Lower leg skin (tissue), 4 donors: Measurements from ENCODE around the gene TUBA1C. TPM values are rescaled to one million over a fixed set of nuclear protein-coding genes. Genes with fewer than 3 reads are reported as not detected.

Experiments
- DNase-seq, 2 donors: peaks; one replicate each; pipeline ENCODE4 v3.0.0-alpha.2; 2019; ENCODE audit warnings: low spot score in 2 of 2
- H3K4me3 ChIP-seq: fragments of 200-600 bp; sonication (generic); 2 replicates; pipeline ENCODE4 v1.5.1; 2017; ENCODE audit warnings: mild to moderate bottlenecking, low read depth; ENCODE audit not compliant: poor library complexity, severe bottlenecking
- POLR2A ChIP-seq, 2 donors: fragments of 450-650 bp; IDR thresholded peaks; one replicate each; pipeline ENCODE4 v1.6.1; 2016 to 2017; ENCODE audit warnings: antibody characterized with exemption in 2 of 2, mild to moderate bottlenecking in 1 of 2, moderate library complexity in 1 of 2
- WGBS, 2 donors: methylation state at CpG; one replicate each; pipeline ENCODE4 v1.1.5; 2018; 5-methylcytosine and 5-hydroxymethylcytosine counted together
- intact Hi-C: fragments of 100-400 bp; cut with DNase I; formaldehyde crosslinking; loops from one replicate; pipeline ENCODE4 v1.15.0; 2023; ENCODE audit warnings: low total_unique reads
- total RNA-seq, 4 donors: library from RNA; depleted of rRNA; stranded (reverse); fragments of >200 nt; gene quantifications; one replicate each; pipeline ENCODE4 v1.1.0, GENCODE V29; 2016
- TF ChIP-seq, protein P1 (sequence below), 3 donors: fragments of 450-650 bp; IDR thresholded peaks; one replicate each; pipeline ENCODE4 v1.5.1; 2016; ENCODE audit warnings: antibody characterized with exemption in 3 of 3, mild to moderate bottlenecking in 3 of 3, moderate library complexity in 2 of 3

TUBA1C gene
- total RNA-seq, 4 donors from 2014 or later: 211 to 475 (median 280) TPM

- WGBS, 2 donors: 58 to 62% methylated on average over 6 of the region's 6 CpGs
- DNase-seq: peak in 1 of 2 donors; percentile 59
- intact Hi-C loops: loop anchor here (5.0 kb wide), 1 partner anchor 54 kb away; no protein-coding TSS in a partner anchor
- TF ChIP-seq, protein P1, sequence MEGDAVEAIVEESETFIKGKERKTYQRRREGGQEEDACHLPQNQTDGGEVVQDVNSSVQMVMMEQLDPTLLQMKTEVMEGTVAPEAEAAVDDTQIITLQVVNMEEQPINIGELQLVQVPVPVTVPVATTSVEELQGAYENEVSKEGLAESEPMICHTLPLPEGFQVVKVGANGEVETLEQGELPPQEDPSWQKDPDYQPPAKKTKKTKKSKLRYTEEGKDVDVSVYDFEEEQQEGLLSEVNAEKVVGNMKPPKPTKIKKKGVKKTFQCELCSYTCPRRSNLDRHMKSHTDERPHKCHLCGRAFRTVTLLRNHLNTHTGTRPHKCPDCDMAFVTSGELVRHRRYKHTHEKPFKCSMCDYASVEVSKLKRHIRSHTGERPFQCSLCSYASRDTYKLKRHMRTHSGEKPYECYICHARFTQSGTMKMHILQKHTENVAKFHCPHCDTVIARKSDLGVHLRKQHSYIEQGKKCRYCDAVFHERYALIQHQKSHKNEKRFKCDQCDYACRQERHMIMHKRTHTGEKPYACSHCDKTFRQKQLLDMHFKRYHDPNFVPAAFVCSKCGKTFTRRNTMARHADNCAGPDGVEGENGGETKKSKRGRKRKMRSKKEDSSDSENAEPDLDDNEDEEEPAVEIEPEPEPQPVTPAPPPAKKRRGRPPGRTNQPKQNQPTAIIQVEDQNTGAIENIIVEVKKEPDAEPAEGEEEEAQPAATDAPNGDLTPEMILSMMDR (IDR thresholded peaks at IDR 0.05): no peak
- no peak for TF ChIP-seq POLR2A (IDR thresholded peaks at IDR 0.05)
- H3K4me3 ChIP-seq: no peak overlapping the region
Observed at GRCh38 chr12:49287876-49288275, 23.0 kb downstream of the TUBA1C start.

- 8 to 9% methylated on average over 11 of the region's 11 CpGs for WGBS, 2 donors
- TF ChIP-seq, protein P1 (IDR thresholded peaks at IDR 0.05): peak in 1 of 3 donors; percentile 64
- TF ChIP-seq POLR2A (IDR thresholded peaks at IDR 0.05): no peak
- intact Hi-C loops: loop anchor here (5.0 kb wide), 1 partner anchor 54 kb away; no protein-coding TSS in a partner anchor
- H3K4me3 ChIP-seq: no peak overlapping the region
- DNase-seq: peak in 1 of 2 donors; percentile 88
Observed at GRCh38 chr12:49288412-49288853, 23.6 kb downstream of the TUBA1C start.

- WGBS, 2 donors: 73 to 75% methylated on average over 8 to 9 of the region's 9 CpGs
- intact Hi-C loops: loop anchor here (5.0 kb wide), 1 partner anchor 53 kb away; no protein-coding TSS in a partner anchor
- H3K4me3 ChIP-seq: no peak overlapping the region
- peak in 1 of 2 donors; percentile 61 for DNase-seq
- TF ChIP-seq, protein P1 (IDR thresholded peaks at IDR 0.05): no peak
- TF ChIP-seq POLR2A (IDR thresholded peaks at IDR 0.05): no peak
Observed at GRCh38 chr12:49288922-49289555, 24.2 kb downstream of the TUBA1C start.

DNA sequence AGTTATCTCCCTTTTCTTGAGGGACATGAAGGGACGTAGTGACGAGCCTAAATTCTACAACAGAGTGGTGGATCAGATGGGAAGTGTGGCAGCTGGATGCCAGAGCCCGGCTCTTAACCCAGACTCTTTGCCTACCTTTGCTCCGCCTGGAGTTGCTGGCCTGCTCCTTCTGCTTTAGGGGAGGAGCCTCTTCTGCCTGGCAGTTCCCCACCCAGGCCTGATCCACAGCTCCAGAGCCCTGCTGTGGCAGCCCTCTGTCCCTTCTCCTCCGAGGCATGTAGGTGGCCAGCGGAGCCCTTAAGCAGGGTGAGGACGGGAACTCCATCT lies 27.8 kb downstream of the TUBA1C start:
- intact Hi-C loops: no loop called here
- no peak for DNase-seq
- TF ChIP-seq, protein P1 (IDR thresholded peaks at IDR 0.05): no peak
- TF ChIP-seq POLR2A (IDR thresholded peaks at IDR 0.05): no peak
- no peak overlapping the region for H3K4me3 ChIP-seq
- WGBS, 2 donors: 51 to 52% methylated on average over 7 of the region's 7 CpGs

GRCh38 chr12:49293056-49293956 lies 28.4 kb downstream of the TUBA1C start:
- peak in 1 of 2 donors; percentile 88 for DNase-seq
- WGBS, 2 donors: 22 to 23% methylated on average over 14 to 17 of the region's 18 CpGs
- H3K4me3 ChIP-seq: no peak overlapping the region
- intact Hi-C loops: no loop called here
- TF ChIP-seq, protein P1 (IDR thresholded peaks at IDR 0.05): no peak
- no peak for TF ChIP-seq POLR2A (IDR thresholded peaks at IDR 0.05)
